Mesendoderm (in vitro differentiated cells): Measurements from ENCODE around the gene CBX5.

Source experiments
- DNase-seq: peaks from one replicate; pipeline ENCODE4 v3.0.0; 2013
- H2AK5ac ChIP-seq: 2 replicates; pipeline ENCODE4 v1.6.1; 2013; ENCODE audit warnings: low read length, inconsistent platforms
- H2BK120ac ChIP-seq: 2 replicates; pipeline ENCODE4 v1.6.1; 2013; ENCODE audit warnings: low read depth, mild to moderate bottlenecking, low read length, moderate library complexity, mixed read lengths
- H2BK15ac ChIP-seq: replicated peaks from 2 replicates; pipeline ENCODE4 v1.6.1; 2013; ENCODE audit warnings: low read depth, mild to moderate bottlenecking, moderate library complexity
- H2BK5ac ChIP-seq: 2 replicates; pipeline ENCODE4 v1.6.1; 2013; ENCODE audit warnings: low read length, inconsistent platforms
- H3K18ac ChIP-seq: 2 replicates; pipeline ENCODE4 v1.6.1; 2013; ENCODE audit warnings: mild to moderate bottlenecking, low read length, mixed read lengths
- H3K23ac ChIP-seq: one replicate; pipeline ENCODE4 v1.6.1; 2013; ENCODE audit warnings: low read length
- H3K27ac ChIP-seq: 2 replicates; pipeline ENCODE4 v1.5.1; 2013; ENCODE audit warnings: low read depth, mild to moderate bottlenecking, inconsistent platforms, low read length, moderate library complexity
- H3K27me3 ChIP-seq: 2 replicates; pipeline ENCODE4 v1.6.1; 2013; ENCODE audit warnings: low read length, control low read depth, mild to moderate bottlenecking, inconsistent platforms; ENCODE audit not compliant: insufficient read depth, poor library complexity
- H3K36me3 ChIP-seq: 2 replicates; pipeline ENCODE4 v1.6.1; 2013; ENCODE audit warnings: low read length, inconsistent platforms; ENCODE audit not compliant: control insufficient read depth, insufficient read depth
- H3K4ac ChIP-seq: one replicate; pipeline ENCODE4 v1.6.1; 2013; ENCODE audit warnings: low read depth, mild to moderate bottlenecking, low read length, moderate library complexity
- H3K4me1 ChIP-seq: 2 replicates; pipeline ENCODE4 v1.6.1; 2013; ENCODE audit warnings: low read depth, low read length, inconsistent platforms; ENCODE audit not compliant: control insufficient read depth
- H3K4me2 ChIP-seq: 2 replicates; pipeline ENCODE4 v1.6.1; 2013; ENCODE audit warnings: low read length
- H3K4me3 ChIP-seq: 2 replicates; pipeline ENCODE4 v1.5.1; 2013; ENCODE audit warnings: mild to moderate bottlenecking, low read length
- H3K56ac ChIP-seq: one replicate; pipeline ENCODE4 v1.6.1; 2013; ENCODE audit warnings: low read length
- H3K79me1 ChIP-seq: 2 replicates; pipeline ENCODE4 v1.6.1; 2013; ENCODE audit warnings: low read length, inconsistent platforms
- H3K79me2 ChIP-seq: 2 replicates; pipeline ENCODE4 v1.6.1; 2013; ENCODE audit warnings: mild to moderate bottlenecking, low read length; ENCODE audit not compliant: control insufficient read depth, insufficient read depth
- H3K9ac ChIP-seq: 2 replicates; pipeline ENCODE4 v1.6.1; 2013; ENCODE audit warnings: low read length, inconsistent platforms
- H4K5ac ChIP-seq: one replicate; pipeline ENCODE4 v1.6.1; 2013; ENCODE audit warnings: low read length
- H4K8ac ChIP-seq: one replicate; pipeline ENCODE4 v1.6.1; 2013; ENCODE audit warnings: low read depth, mild to moderate bottlenecking, control low read depth, low read length, moderate library complexity
- WGBS: extraction: QIAGEN DNeasy Blood & Tissue Kit; methylation state at CpG from one replicate; pipeline ENCODE4 v1.1.7; 2013; ENCODE audit warnings: low lambda C conversion rate, missing lambda C conversion rate; ENCODE audit not compliant: insufficient coverage; ENCODE audit errors: extremely low coverage; 5-methylcytosine and 5-hydroxymethylcytosine counted together

The CBX5 gene

GRCh38 chr12:54296393-54297099, 16.6 kb upstream of the CBX5 start:
- Histone ChIP-seq H4K5ac (no peak overlapping the region), H2BK120ac (no peak overlapping the region), H3K23ac (no peak overlapping the region), H3K4me3 (no peak overlapping the region), H3K79me2 (no peaks in the 10 kb centered on the region), H3K4ac (no peak overlapping the region), H3K36me3 (no peaks in the 10 kb centered on the region), H4K8ac (no peak overlapping the region), H3K56ac (no peak overlapping the region), H3K27me3 (no peaks in the 10 kb centered on the region), H3K18ac (no peak overlapping the region), H3K79me1 (no peaks in the 10 kb centered on the region), H3K9ac (no peak overlapping the region), H3K27ac (no peak overlapping the region), H3K4me2 (no peak overlapping the region), H2BK5ac (no peak overlapping the region), H2BK15ac (no peak overlapping the region), H2AK5ac (no peak overlapping the region), H3K4me1 (peaks cover 12% of the 10 kb centered on the region)
- no CpG with 5 or more reads among the region's 5 CpGs for WGBS
- no peak for DNase-seq

- Histone ChIP-seq H3K79me1 (no peaks in the 10 kb centered on the region), H2BK5ac (no peak overlapping the region), H3K36me3 (no peaks in the 10 kb centered on the region), H4K8ac (no peak overlapping the region), H2AK5ac (no peak overlapping the region), H3K4me2 (no peak overlapping the region), H2BK15ac (no peak overlapping the region), H3K4me1 (peaks cover 3% of the 10 kb centered on the region), H3K4ac (no peak overlapping the region), H3K56ac (no peak overlapping the region), H3K4me3 (no peak overlapping the region), H3K27me3 (no peaks in the 10 kb centered on the region), H4K5ac (no peak overlapping the region), H3K23ac (no peak overlapping the region), H3K18ac (no peak overlapping the region), H3K27ac (no peak overlapping the region), H2BK120ac (no peak overlapping the region), H3K79me2 (no peaks in the 10 kb centered on the region), H3K9ac (no peak overlapping the region)
- WGBS = no CpG with 5 or more reads among the region's 9 CpGs
- no peak for DNase-seq
Measured at GRCh38 chr12:54294953-54295566, 15.1 kb upstream of the CBX5 start.

- DNase-seq = peak; percentile 73
- no peak overlapping the region for H3K4me3 ChIP-seq
- H3K36me3 ChIP-seq = no peaks in the 10 kb centered on the region
- no peaks in the 10 kb centered on the region for H3K79me1 ChIP-seq
- H3K9ac ChIP-seq = no peak overlapping the region
- no peak overlapping the region for H3K23ac ChIP-seq
- H3K18ac ChIP-seq = no peak overlapping the region
- H2BK5ac ChIP-seq = no peak overlapping the region
- no peak overlapping the region for H3K56ac ChIP-seq
- H4K8ac ChIP-seq = no peak overlapping the region
- H2AK5ac ChIP-seq = no peak overlapping the region
- H2BK120ac ChIP-seq = no peak overlapping the region
- H3K4me1 ChIP-seq = no peaks in the 10 kb centered on the region
- no CpG with 5 or more reads among the region's 9 CpGs for WGBS
- no peaks in the 10 kb centered on the region for H3K27me3 ChIP-seq
- no peak overlapping the region for H3K4me2 ChIP-seq
- H3K79me2 ChIP-seq = no peaks in the 10 kb centered on the region
- H2BK15ac ChIP-seq = no peak overlapping the region
- H4K5ac ChIP-seq = no peak overlapping the region
- H3K4ac ChIP-seq = no peak overlapping the region
- H3K27ac ChIP-seq = no peak overlapping the region
Measured at GRCh38 chr12:54294152-54294952, 14.4 kb upstream of the CBX5 start.

GRCh38 chr12:54292931-54293241, 13.0 kb upstream of the CBX5 start:
- H2BK120ac ChIP-seq = no peak overlapping the region
- no peak overlapping the region for H4K5ac ChIP-seq
- no CpG with 5 or more reads among the region's 7 CpGs for WGBS
- no peak overlapping the region for H3K4ac ChIP-seq
- no peaks in the 10 kb centered on the region for H3K27me3 ChIP-seq
- H3K56ac ChIP-seq = no peak overlapping the region
- H3K79me1 ChIP-seq = no peaks in the 10 kb centered on the region
- no peak overlapping the region for H3K18ac ChIP-seq
- H4K8ac ChIP-seq = no peak overlapping the region
- H3K27ac ChIP-seq = no peak overlapping the region
- no peak overlapping the region for H2BK15ac ChIP-seq
- H3K4me3 ChIP-seq = no peak overlapping the region
- H2AK5ac ChIP-seq = no peak overlapping the region
- H2BK5ac ChIP-seq = no peak overlapping the region
- H3K9ac ChIP-seq = no peak overlapping the region
- no peaks in the 10 kb centered on the region for H3K4me1 ChIP-seq
- H3K4me2 ChIP-seq = no peak overlapping the region
- no peak overlapping the region for H3K23ac ChIP-seq
- H3K36me3 ChIP-seq = no peaks in the 10 kb centered on the region
- DNase-seq = no peak
- H3K79me2 ChIP-seq = no peaks in the 10 kb centered on the region

GRCh38 chr12:54292083-54292930, 12.4 kb upstream of the CBX5 start:
- Histone ChIP-seq H2BK120ac (no peak overlapping the region), H3K9ac (no peak overlapping the region), H3K56ac (no peak overlapping the region), H3K27me3 (no peaks in the 10 kb centered on the region), H3K4me1 (no peaks in the 10 kb centered on the region), H3K27ac (no peak overlapping the region), H3K4me2 (no peak overlapping the region), H2BK5ac (no peak overlapping the region), H4K8ac (no peak overlapping the region), H3K18ac (no peak overlapping the region), H4K5ac (no peak overlapping the region), H2AK5ac (no peak overlapping the region), H3K23ac (no peak overlapping the region), H3K79me1 (no peaks in the 10 kb centered on the region), H3K4ac (no peak overlapping the region), H2BK15ac (no peak overlapping the region), H3K79me2 (no peaks in the 10 kb centered on the region), H3K4me3 (no peak overlapping the region), H3K36me3 (peaks cover 2% of the 10 kb centered on the region)
- no CpG with 5 or more reads among the region's 30 CpGs for WGBS
- no peak for DNase-seq
